ENCODE results near the gene RELA.

RELA gene

DNA sequence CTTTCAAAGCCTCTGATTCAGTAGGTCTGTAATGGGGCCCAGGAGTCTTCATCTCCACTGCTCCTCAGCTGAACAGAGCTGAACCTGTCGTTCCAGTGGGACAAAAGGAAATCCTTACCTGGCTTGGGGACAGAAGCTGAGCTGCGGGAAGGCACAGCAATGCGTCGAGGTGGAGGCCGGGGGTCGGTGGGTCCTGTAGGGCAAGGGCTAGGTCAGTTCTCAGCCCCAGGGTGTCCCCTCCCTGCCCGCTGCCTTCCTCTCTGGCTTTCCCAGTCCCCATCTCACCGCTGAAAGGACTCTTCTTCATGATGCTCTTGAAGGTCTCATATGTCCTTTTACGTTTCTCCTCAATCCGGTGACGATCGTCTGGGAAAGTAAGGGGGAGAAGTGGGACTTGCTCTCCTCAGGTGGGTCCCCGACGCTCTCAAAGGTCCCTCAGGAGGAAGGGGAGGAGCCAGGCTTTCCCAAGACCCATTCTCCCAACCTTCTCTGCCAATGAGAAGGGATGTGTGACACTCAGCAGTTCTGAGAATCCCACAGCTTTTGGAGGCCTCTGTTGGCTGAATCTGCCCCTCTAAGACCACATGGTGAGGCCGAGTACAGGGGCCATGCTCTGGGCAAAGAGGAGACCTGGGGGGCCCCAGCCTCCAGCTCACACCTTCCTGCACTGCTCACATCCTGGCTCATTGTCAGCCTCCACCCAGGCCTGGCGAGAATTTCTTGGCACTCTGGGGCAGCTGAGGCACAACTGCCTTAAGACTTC lies 7.0 kb downstream of the RELA start:
- no peaks in the 10 kb centered on the region for H3K27me3 Mint-ChIP-seq
- no peak overlapping the region for H3K4me3 Mint-ChIP-seq
- H3K36me3 Mint-ChIP-seq, result peaks cover 72% of the 10 kb centered on the region
- ATAC-seq, result no peak
- H3K9me3 Mint-ChIP-seq, result no peaks in the 10 kb centered on the region
- H3K27ac Mint-ChIP-seq, result peak overlapping the region; percentile 58
- peaks cover 79% of the 10 kb centered on the region for H3K4me1 Mint-ChIP-seq

DNA sequence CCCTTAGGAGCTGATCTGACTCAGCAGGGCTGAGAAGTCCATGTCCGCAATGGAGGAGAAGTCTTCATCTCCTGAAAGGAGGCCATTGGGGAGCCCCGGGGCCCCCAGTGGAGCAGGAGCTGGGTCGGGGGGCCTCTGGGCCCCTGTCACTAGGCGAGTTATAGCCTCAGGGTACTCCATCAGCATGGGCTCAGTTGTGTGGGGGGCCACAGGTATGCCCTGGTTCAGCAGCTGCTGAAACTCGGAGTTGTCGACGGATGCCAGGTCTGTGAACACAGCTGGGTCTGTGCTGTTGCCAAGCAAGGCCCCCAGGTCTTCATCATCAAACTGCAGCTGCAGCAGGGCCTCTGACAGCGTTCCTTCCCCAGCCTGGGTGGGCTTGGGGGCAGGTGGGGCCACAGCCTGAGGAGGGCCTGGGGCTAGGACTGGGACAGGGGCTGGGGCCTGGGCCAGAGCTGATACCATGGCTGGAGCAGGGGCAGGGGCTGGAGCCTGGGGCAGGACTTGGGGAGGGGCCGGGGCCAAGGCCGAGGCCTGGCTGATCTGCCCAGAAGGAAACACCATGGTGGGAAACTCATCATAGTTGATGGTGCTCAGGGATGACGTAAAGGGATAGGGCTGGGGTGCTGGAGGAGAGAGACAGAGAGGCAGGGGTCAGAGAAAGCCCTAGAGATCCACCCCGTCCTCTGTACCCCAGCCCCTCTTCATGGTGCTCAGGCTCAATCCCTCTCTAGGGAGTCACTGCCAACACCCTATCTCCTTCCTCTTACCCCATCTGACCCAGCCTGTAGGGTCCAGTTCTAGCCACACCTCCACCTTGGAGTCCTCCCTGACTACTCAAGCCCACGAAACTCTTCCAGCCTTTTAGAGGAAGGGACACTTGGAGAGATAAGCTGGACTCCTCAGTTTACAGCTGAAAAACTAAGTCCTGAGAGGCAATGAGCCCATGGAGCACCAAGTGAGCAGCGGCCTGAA lies 8.1 kb downstream of the RELA start:
- Mint-ChIP-seq H3K4me3 (no peak overlapping the region), H3K4me1 (peaks cover 79% of the 10 kb centered on the region), H3K27me3 (no peaks in the 10 kb centered on the region), H3K9me3 (no peaks in the 10 kb centered on the region), H3K27ac (no peak overlapping the region), H3K36me3 (peaks cover 72% of the 10 kb centered on the region)
- ATAC-seq, result no peak

DNA sequence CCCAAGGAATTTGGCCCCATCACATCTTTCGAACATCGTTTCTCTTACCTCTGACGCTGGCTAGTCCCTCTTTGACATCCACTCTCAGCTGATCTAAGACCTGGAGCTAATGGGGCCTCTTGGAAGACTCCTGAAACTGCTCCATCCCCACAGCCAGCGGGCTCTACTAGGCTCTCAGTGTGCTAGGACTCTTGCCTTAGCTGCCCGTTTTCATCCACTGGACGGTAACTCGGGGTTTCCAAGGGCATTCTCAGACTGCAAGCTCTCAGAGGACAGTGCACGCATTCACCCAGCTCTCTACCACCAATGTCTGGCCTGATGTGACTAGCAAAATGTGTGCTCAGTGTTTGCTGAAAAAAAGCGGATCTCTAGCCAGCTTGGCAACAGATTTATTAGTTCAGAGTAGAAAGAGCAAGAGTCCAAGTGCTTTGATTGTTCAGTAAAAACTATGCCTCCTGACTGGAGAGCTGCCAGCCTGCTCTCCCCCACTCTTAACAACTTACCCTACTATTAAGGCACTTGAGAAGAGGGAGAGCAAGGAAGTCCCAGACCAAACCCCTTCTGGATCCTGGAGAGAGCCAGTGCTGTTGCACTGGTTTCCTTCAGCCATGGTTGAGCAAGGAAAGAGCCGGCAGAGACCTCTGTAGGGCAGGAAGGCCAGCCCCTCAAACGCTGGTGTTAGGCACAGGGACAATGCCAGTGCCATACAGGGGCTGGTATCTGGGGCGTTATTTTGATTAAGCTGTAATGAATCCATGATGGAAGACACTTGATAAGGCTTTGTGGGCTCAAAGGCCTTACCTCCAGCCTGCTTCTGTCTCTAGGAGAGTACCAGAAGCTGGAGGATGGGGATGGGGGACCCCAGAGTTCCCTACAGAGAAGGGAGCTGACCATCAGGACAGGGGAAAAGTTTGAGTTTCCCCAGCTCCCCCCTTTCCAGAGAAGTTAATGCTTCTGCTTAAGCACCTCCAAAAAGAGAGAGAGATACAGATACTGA lies 9.2 kb downstream of the RELA start:
- H3K9me3 Mint-ChIP-seq, result no peaks in the 10 kb centered on the region
- peaks cover 60% of the 10 kb centered on the region for H3K36me3 Mint-ChIP-seq
- no peaks in the 10 kb centered on the region for H3K27me3 Mint-ChIP-seq
- no peak for ATAC-seq
- peaks cover 71% of the 10 kb centered on the region for H3K4me1 Mint-ChIP-seq
- peak overlapping the region; percentile 86 for H3K4me3 Mint-ChIP-seq
- peak overlapping the region; percentile 92 for H3K27ac Mint-ChIP-seq

DNA sequence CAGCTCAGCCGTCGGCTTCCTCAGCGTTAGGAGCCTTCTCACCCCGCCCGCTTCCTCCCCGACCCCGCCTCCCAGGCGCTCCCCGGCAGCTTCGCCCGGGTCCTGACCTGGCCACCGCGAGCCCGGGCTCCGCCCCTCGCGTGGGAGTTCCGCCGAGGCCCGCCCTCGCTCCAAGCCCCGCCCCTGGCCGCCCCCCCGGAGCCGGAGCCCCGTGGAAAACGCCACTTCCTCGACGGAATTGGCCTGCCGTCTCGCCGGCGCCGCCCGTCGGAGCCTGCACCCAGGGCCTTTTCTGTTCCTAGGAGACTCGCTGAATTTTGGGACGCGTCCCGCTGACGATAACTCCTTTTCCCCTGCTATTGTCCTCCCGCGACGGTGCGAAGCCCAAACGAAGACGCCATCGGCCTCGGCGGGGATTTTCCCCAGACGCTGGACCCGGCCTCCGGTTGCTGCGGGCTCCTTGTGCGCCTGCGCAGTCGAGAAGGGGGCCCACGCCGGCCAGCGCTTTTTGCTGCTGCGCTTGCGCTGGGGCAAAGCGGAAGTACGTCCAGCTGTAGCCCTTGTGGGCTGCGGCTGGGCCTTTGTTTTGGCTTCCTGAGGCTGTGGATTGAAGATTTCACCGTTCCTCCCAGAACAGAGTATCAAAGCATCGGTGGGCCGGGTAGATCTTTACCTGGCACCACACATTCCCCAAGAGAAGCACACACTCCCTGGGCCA lies 10.0 kb downstream of the RELA start:
- H3K27ac Mint-ChIP-seq, result peak overlapping the region; percentile 92
- peaks cover 67% of the 10 kb centered on the region for H3K4me1 Mint-ChIP-seq
- peak; percentile 94 for ATAC-seq
- no peaks in the 10 kb centered on the region for H3K9me3 Mint-ChIP-seq
- peaks cover 59% of the 10 kb centered on the region for H3K36me3 Mint-ChIP-seq
- H3K27me3 Mint-ChIP-seq, result no peaks in the 10 kb centered on the region
- peak overlapping the region; percentile 86 for H3K4me3 Mint-ChIP-seq

DNA sequence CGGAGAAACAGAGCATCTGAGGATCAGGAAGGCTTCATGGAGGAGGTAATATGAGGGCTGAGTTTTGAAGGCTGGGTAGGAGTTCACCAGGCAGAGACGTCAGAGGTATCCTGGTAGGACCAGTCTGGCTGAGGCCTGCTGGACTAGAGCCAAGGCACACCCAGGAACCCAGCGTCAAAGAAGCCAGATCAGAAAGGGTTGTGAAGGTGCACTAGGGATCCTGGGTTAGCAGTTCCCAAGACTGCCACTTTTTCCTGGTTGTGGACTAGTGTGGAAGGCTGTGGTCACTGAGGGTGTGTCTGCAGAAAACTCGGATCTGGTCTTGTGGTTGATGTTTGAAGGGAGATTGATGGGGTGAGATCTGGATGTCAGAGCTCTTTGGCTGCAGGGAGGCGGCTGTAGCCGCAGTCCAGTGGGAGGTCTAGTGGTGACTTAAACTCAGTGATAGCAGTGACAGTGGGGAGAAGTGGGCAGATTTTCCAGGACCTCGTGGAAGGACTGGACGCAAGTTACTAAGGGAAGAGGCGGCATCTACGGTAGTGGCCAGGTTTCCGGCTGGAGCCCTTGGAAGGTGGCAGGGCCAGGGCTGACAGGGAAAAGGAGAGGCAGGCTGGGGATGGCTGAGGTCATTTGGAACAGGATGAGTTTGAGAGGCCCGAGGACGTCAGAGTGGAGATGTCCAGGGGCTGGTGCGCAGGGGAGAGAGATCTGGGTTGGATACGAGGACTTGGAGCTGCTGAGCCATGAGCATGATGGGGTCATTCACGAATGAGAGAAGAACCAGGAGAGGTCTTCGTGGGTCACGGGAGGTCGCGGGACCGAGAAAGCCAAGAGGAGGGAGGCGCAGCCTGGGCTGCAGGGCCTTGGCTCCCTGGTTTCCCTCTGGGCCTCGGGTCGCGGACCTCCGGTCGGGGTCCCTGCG lies 10.9 kb downstream of the RELA start:
- Mint-ChIP-seq H3K27me3 (no peaks in the 10 kb centered on the region), H3K4me3 (peak overlapping the region; percentile 86), H3K9me3 (no peaks in the 10 kb centered on the region), H3K4me1 (peaks cover 59% of the 10 kb centered on the region), H3K36me3 (peaks cover 54% of the 10 kb centered on the region), H3K27ac (peak overlapping the region; percentile 92)
- ATAC-seq, result no peak

DNA sequence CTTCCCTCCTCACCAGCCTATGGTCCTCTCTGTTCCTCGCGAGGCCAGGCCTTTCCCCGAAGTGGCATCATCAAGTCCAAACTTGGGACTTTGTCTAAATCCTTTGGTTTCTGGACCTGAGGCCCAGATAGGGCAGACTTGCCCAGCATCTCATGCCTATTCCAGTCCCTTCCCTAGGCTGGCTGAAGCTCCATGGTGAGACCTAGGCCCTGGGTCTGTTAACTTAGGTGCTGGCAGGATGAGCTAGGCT lies 11.5 kb downstream of the RELA start:
- no peaks in the 10 kb centered on the region for H3K9me3 Mint-ChIP-seq
- peaks cover 48% of the 10 kb centered on the region for H3K36me3 Mint-ChIP-seq
- peak overlapping the region; percentile 86 for H3K4me3 Mint-ChIP-seq
- no peaks in the 10 kb centered on the region for H3K27me3 Mint-ChIP-seq
- ATAC-seq, result no peak
- H3K27ac Mint-ChIP-seq, result peak overlapping the region; percentile 92
- H3K4me1 Mint-ChIP-seq, result peaks cover 53% of the 10 kb centered on the region

DNA sequence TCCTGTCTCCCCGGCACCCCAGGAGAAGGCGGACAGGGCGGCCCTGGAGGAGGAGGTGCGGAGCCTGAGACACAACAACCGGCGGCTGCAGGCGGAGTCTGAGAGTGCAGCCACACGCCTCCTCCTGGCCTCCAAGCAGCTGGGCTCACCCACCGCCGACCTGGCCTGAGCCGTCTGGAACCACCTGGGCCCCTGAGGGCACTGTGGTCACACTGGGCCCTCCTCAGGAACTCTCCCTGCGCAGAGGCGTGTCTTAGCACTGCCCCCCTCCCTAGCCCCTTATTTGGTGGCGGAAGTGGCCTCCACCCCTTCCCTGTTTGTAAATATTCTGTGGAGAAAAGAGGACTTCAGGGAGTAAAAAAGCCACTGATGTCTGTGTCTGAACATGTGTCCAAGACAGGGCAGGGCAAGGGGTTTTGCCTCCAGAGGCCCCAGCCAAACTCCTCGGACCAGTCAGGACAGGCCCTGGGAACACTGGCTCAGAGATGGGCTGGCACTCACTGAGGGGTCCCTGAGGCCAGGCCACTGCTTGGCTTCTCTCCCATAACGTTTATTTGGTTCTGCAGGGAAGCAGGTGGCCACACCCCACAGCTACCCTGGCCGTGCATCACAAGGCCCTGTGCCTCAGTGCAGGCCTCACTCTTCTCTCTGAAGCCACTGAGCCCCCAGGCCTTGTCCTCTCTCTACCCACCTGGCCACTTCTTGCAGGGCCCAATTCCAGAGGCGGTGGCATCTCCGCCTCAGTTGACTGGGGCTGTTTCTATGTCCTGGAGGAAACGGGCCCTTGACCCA lies 12.0 kb downstream of the RELA start:
- Mint-ChIP-seq H3K9me3 (no peaks in the 10 kb centered on the region), H3K36me3 (peaks cover 46% of the 10 kb centered on the region), H3K4me1 (peaks cover 54% of the 10 kb centered on the region), H3K27ac (peak overlapping the region; percentile 92), H3K4me3 (no peak overlapping the region), H3K27me3 (no peaks in the 10 kb centered on the region)
- peak; percentile 2 for ATAC-seq

DNA sequence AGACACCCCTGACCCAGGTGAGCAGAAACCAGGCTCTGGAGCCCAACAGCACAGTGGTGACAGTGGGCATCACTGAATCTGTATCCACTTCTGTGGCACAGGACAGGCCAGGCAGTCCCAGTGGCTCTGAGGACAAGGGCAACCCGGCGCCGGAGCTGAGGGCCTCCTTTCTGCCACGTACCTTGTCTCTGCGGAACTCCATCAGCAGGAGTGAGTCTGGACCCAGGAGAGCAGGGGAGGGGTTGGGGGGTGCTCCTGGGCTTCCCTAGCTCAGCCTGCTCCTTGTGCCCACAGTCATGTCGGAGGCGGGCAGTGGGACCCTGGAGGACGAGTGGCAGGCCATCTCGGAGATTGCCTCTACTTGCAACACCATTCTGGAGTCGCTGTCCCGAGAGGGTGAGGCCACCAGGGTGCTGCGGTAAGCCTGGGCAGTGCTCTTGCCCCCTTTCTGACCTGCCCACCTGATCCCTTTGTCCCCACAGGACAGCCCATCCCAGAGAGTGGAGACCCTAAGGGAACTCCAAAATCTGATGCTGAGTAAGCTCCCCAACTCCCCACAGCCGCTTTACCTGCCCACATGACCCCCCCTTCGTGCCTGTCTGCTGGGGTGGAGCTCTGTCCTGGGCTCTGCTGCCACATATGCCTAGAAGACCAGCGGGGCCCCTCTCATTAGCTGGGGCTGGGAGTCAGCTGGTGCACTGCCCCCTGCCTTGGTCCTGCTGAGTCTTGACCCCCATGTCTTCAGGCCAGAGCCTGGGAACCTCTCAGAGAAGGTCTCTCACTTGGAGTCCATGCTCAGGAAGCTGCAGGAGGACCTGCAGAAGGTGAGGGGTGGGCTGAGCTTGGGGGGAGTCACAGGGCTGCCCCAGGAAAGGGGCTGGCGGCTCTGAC lies 12.8 kb downstream of the RELA start:
- Mint-ChIP-seq H3K27ac (peak overlapping the region; percentile 92), H3K9me3 (no peaks in the 10 kb centered on the region), H3K27me3 (no peaks in the 10 kb centered on the region), H3K4me3 (no peak overlapping the region), H3K4me1 (peaks cover 55% of the 10 kb centered on the region), H3K36me3 (peaks cover 49% of the 10 kb centered on the region)
- no peak for ATAC-seq

DNA sequence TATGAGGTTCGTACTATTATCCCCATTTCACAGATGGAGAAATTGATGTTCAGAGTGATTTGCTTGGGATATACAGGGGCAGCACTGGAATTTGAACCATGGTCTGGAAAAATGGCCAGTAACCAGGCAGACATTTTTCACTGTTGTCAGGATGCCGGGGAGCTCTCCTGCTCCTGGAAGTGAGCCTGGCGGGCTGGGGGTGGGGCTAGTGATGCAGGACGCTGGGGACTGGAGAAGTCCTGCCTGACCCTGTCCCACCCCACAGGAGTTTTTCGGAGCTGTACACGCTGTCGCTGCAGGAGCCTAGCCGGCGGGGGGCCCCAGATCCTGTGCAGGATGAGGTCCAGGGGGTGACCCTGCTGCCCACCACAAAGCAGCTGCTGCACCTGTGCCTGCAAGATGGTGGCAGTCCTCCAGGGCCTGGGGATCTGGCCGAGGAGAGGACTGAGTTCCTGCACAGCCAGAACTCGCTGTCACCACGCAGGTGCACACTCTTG lies 13.7 kb downstream of the RELA start:
- ATAC-seq, result no peak
- H3K4me1 Mint-ChIP-seq, result peaks cover 60% of the 10 kb centered on the region
- no peaks in the 10 kb centered on the region for H3K9me3 Mint-ChIP-seq
- no peak overlapping the region for H3K4me3 Mint-ChIP-seq
- peaks cover 56% of the 10 kb centered on the region for H3K36me3 Mint-ChIP-seq
- no peaks in the 10 kb centered on the region for H3K27me3 Mint-ChIP-seq
- H3K27ac Mint-ChIP-seq, result no peak overlapping the region

DNA sequence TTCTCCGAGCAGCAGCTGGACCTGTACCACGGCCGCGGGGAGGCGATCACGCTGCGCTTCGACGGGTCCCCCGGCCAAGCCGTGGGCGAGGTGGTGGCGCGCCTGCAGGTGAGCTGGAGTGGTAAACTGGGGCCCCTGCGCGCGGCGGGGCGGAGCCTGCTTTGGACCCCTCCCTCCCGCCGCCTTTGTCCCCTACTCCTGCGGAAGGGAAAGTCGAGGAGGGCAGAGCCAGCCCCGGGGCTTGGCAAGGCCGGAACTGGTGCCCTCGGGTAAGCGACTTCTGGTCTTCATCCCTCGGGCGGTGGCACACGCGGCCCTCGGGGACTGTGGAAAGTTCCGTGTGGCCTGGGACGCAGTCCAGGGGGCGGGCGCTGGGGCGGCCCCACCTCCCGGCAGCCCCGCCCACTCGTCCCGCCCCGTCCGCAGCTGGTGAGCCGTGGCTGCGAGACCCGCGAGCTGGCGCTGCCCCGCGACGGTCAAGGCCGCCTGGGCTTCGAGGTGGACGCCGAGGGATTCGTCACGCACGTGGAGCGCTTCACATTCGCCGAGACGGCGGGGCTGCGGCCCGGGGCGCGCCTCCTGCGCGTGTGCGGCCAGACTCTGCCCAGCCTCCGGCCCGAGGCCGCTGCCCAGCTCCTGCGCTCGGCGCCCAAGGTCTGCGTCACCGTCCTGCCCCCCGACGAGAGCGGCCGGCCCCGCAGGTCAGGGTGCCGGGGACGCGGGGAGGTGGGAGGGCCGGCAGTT lies 15.6 kb downstream of the RELA start:
- H3K9me3 Mint-ChIP-seq, result no peaks in the 10 kb centered on the region
- ATAC-seq, result no peak
- H3K27ac Mint-ChIP-seq, result no peak overlapping the region
- H3K4me3 Mint-ChIP-seq, result no peak overlapping the region
- no peaks in the 10 kb centered on the region for H3K27me3 Mint-ChIP-seq
- peaks cover 58% of the 10 kb centered on the region for H3K4me1 Mint-ChIP-seq
- H3K36me3 Mint-ChIP-seq, result peaks cover 63% of the 10 kb centered on the region

DNA sequence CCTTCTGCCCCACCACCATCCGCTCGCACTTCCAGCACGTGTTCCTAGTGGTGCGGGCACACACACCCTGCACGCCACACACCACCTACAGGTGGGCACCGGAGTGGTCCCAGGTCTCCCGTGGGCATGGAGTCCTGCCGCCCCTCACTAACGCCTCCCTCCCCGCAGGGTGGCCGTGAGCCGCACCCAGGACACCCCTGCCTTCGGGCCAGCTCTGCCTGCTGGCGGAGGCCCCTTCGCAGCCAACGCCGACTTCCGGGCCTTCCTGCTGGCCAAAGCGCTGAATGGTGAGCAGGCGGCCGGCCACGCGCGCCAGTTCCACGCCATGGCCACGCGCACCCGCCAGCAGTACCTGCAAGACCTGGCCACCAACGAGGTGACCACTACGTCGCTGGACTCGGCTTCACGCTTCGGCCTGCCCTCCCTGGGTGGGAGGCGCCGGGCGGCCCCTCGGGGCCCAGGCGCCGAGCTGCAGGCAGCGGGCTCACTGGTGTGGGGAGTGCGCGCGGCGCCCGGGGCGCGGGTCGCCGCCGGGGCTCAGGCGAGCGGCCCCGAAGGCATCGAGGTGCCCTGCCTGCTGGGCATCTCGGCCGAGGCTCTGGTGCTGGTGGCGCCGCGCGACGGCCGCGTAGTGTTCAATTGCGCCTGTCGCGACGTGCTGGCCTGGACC lies 16.3 kb downstream of the RELA start:
- H3K9me3 Mint-ChIP-seq, result no peaks in the 10 kb centered on the region
- H3K4me3 Mint-ChIP-seq, result no peak overlapping the region
- ATAC-seq, result no peak
- H3K36me3 Mint-ChIP-seq, result peaks cover 63% of the 10 kb centered on the region
- no peak overlapping the region for H3K27ac Mint-ChIP-seq
- H3K4me1 Mint-ChIP-seq, result peaks cover 58% of the 10 kb centered on the region
- no peaks in the 10 kb centered on the region for H3K27me3 Mint-ChIP-seq
